ENCODE data around the gene PPP2CA. TPM values are rescaled to one million over a fixed set of nuclear protein-coding genes. Genes with fewer than 3 reads are reported as not detected.

The PPP2CA gene
- total and polyA plus RNA-seq, 2 of the 8 experiments (the other 6 are each of a cell fraction or from before 2014, with no cell fraction given): 75.0 to 205 TPM

DNA sequence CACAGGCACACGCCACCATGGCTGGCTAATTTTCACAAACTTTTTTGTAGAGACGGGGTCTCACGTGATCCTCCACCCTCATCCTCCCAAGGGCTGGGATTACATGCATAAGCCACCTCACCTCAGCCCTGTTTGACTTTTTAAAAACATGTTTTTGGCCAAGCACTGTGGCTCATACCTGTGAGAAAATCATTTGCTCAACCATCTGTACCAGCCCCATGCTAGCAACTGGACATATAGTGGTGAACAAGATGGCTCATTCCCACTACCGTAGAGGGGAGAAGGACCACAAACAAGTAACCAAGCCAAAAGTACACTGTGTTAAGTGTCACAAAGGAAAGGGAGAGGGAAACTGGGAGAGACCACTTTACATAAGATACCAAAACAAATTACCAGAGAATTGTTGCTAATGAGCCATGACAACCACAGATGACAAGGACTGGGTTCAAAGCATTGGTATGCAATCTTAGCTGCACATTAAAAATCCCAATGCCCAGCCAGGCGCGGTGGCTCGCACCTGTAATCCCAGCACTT, 19.2 kb downstream of the PPP2CA start (continued):
- TF ChIP-seq, protein P1, sequence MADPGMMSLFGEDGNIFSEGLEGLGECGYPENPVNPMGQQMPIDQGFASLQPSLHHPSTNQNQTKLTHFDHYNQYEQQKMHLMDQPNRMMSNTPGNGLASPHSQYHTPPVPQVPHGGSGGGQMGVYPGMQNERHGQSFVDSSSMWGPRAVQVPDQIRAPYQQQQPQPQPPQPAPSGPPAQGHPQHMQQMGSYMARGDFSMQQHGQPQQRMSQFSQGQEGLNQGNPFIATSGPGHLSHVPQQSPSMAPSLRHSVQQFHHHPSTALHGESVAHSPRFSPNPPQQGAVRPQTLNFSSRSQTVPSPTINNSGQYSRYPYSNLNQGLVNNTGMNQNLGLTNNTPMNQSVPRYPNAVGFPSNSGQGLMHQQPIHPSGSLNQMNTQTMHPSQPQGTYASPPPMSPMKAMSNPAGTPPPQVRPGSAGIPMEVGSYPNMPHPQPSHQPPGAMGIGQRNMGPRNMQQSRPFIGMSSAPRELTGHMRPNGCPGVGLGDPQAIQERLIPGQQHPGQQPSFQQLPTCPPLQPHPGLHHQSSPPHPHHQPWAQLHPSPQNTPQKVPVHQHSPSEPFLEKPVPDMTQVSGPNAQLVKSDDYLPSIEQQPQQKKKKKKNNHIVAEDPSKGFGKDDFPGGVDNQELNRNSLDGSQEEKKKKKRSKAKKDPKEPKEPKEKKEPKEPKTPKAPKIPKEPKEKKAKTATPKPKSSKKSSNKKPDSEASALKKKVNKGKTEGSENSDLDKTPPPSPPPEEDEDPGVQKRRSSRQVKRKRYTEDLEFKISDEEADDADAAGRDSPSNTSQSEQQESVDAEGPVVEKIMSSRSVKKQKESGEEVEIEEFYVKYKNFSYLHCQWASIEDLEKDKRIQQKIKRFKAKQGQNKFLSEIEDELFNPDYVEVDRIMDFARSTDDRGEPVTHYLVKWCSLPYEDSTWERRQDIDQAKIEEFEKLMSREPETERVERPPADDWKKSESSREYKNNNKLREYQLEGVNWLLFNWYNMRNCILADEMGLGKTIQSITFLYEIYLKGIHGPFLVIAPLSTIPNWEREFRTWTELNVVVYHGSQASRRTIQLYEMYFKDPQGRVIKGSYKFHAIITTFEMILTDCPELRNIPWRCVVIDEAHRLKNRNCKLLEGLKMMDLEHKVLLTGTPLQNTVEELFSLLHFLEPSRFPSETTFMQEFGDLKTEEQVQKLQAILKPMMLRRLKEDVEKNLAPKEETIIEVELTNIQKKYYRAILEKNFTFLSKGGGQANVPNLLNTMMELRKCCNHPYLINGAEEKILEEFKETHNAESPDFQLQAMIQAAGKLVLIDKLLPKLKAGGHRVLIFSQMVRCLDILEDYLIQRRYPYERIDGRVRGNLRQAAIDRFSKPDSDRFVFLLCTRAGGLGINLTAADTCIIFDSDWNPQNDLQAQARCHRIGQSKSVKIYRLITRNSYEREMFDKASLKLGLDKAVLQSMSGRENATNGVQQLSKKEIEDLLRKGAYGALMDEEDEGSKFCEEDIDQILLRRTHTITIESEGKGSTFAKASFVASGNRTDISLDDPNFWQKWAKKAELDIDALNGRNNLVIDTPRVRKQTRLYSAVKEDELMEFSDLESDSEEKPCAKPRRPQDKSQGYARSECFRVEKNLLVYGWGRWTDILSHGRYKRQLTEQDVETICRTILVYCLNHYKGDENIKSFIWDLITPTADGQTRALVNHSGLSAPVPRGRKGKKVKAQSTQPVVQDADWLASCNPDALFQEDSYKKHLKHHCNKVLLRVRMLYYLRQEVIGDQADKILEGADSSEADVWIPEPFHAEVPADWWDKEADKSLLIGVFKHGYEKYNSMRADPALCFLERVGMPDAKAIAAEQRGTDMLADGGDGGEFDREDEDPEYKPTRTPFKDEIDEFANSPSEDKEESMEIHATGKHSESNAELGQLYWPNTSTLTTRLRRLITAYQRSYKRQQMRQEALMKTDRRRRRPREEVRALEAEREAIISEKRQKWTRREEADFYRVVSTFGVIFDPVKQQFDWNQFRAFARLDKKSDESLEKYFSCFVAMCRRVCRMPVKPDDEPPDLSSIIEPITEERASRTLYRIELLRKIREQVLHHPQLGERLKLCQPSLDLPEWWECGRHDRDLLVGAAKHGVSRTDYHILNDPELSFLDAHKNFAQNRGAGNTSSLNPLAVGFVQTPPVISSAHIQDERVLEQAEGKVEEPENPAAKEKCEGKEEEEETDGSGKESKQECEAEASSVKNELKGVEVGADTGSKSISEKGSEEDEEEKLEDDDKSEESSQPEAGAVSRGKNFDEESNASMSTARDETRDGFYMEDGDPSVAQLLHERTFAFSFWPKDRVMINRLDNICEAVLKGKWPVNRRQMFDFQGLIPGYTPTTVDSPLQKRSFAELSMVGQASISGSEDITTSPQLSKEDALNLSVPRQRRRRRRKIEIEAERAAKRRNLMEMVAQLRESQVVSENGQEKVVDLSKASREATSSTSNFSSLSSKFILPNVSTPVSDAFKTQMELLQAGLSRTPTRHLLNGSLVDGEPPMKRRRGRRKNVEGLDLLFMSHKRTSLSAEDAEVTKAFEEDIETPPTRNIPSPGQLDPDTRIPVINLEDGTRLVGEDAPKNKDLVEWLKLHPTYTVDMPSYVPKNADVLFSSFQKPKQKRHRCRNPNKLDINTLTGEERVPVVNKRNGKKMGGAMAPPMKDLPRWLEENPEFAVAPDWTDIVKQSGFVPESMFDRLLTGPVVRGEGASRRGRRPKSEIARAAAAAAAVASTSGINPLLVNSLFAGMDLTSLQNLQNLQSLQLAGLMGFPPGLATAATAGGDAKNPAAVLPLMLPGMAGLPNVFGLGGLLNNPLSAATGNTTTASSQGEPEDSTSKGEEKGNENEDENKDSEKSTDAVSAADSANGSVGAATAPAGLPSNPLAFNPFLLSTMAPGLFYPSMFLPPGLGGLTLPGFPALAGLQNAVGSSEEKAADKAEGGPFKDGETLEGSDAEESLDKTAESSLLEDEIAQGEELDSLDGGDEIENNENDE (IDR thresholded peaks at IDR 0.05; ENCODE audit: insufficient replicate concordance, low read length): no peak
- TF ChIP-seq EGR1 (IDR thresholded peaks at IDR 0.05; ENCODE audit: borderline replicate concordance, low read depth, low read length) (no peak), TAF7 (optimal IDR thresholded peaks at IDR 0.05; ENCODE audit: borderline replicate concordance, low read depth, low read length) (no peak), ZNF274 (IDR thresholded peaks at IDR 0.05; ENCODE audit: borderline replicate concordance, extremely low read depth, low read length) (no peak)
- TF ChIP-seq, protein P2, sequence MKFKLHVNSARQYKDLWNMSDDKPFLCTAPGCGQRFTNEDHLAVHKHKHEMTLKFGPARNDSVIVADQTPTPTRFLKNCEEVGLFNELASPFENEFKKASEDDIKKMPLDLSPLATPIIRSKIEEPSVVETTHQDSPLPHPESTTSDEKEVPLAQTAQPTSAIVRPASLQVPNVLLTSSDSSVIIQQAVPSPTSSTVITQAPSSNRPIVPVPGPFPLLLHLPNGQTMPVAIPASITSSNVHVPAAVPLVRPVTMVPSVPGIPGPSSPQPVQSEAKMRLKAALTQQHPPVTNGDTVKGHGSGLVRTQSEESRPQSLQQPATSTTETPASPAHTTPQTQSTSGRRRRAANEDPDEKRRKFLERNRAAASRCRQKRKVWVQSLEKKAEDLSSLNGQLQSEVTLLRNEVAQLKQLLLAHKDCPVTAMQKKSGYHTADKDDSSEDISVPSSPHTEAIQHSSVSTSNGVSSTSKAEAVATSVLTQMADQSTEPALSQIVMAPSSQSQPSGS (IDR thresholded peaks at IDR 0.05; ENCODE audit: low read length): no peak
- TF ChIP-seq, protein P3, sequence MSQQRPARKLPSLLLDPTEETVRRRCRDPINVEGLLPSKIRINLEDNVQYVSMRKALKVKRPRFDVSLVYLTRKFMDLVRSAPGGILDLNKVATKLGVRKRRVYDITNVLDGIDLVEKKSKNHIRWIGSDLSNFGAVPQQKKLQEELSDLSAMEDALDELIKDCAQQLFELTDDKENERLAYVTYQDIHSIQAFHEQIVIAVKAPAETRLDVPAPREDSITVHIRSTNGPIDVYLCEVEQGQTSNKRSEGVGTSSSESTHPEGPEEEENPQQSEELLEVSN (IDR thresholded peaks at IDR 0.05): no peak
